ENCODE results near the gene TRMU. TPM values are rescaled to one million over a fixed set of nuclear protein-coding genes. Genes with fewer than 3 reads are reported as not detected.

The TRMU gene
- total RNA-seq, 1 experiment from 2014 or later = 48.8 TPM

GRCh38 chr22:46361826-46362202 lies 26.3 kb downstream of the TRMU start:
- in situ Hi-C loops (cut with HindIII; ENCODE audit: low pct_unique_long_range_greater_than_20kb, low sequenced_read_pairs) = no loop called here
- intact Hi-C loops (cut with micrococcal nuclease; ENCODE audit: unreplicated experiment) = no loop called here
- H3K4me1 ChIP-seq (ENCODE audit: control insufficient read depth, insufficient read depth, low read length) = no peaks in the 10 kb centered on the region
- H3K27ac ChIP-seq (ENCODE audit: low read length) = no peak overlapping the region
- ChIA-PET CTCF (interaction anchor here (0.6 kb wide), 1 partner anchor 12 kb away, joined by 9 read pairs; no protein-coding TSS in a partner anchor), POLR2A (no interaction called here)
- TF ChIP-seq POLR2AphosphoS5 (IDR thresholded peaks at IDR 0.05; ENCODE audit: low read depth, low read length) (no peak), SIN3A (IDR thresholded peaks at IDR 0.05; ENCODE audit: borderline replicate concordance, insufficient read depth, low read depth, low read length) (no peak), CTCF (IDR thresholded peaks at IDR 0.05) (no peak), TCF7L2 (IDR thresholded peaks at IDR 0.05; ENCODE audit: low read depth, low read length) (no peak)
- TF ChIP-seq, protein P1, sequence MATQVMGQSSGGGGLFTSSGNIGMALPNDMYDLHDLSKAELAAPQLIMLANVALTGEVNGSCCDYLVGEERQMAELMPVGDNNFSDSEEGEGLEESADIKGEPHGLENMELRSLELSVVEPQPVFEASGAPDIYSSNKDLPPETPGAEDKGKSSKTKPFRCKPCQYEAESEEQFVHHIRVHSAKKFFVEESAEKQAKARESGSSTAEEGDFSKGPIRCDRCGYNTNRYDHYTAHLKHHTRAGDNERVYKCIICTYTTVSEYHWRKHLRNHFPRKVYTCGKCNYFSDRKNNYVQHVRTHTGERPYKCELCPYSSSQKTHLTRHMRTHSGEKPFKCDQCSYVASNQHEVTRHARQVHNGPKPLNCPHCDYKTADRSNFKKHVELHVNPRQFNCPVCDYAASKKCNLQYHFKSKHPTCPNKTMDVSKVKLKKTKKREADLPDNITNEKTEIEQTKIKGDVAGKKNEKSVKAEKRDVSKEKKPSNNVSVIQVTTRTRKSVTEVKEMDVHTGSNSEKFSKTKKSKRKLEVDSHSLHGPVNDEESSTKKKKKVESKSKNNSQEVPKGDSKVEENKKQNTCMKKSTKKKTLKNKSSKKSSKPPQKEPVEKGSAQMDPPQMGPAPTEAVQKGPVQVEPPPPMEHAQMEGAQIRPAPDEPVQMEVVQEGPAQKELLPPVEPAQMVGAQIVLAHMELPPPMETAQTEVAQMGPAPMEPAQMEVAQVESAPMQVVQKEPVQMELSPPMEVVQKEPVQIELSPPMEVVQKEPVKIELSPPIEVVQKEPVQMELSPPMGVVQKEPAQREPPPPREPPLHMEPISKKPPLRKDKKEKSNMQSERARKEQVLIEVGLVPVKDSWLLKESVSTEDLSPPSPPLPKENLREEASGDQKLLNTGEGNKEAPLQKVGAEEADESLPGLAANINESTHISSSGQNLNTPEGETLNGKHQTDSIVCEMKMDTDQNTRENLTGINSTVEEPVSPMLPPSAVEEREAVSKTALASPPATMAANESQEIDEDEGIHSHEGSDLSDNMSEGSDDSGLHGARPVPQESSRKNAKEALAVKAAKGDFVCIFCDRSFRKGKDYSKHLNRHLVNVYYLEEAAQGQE (IDR thresholded peaks at IDR 0.05; ENCODE audit: insufficient read depth in 1 of 2, low read depth in 2 of 2, low read length in 1 of 2) = no peak
- no peak for ATAC-seq
- DNase-seq (ENCODE audit: low read depth, low spot score) = no peak
- BruUV-seq (replicated peaks) = no TSS peak
- no peaks in the 10 kb centered on the region for H3K36me3 ChIP-seq (ENCODE audit: control insufficient read depth, insufficient read depth, low read length)
- H3K27me3 ChIP-seq (ENCODE audit: control insufficient read depth, insufficient read depth, low read length) = no peaks in the 10 kb centered on the region
- H3K9me3 ChIP-seq (ENCODE audit: control insufficient read depth, insufficient read depth, low read depth, low read length) = no peaks in the 10 kb centered on the region
- no peak overlapping the region for H3K4me3 ChIP-seq (ENCODE audit: low read depth in 2 of 2, low read length in 2 of 2)

DNA sequence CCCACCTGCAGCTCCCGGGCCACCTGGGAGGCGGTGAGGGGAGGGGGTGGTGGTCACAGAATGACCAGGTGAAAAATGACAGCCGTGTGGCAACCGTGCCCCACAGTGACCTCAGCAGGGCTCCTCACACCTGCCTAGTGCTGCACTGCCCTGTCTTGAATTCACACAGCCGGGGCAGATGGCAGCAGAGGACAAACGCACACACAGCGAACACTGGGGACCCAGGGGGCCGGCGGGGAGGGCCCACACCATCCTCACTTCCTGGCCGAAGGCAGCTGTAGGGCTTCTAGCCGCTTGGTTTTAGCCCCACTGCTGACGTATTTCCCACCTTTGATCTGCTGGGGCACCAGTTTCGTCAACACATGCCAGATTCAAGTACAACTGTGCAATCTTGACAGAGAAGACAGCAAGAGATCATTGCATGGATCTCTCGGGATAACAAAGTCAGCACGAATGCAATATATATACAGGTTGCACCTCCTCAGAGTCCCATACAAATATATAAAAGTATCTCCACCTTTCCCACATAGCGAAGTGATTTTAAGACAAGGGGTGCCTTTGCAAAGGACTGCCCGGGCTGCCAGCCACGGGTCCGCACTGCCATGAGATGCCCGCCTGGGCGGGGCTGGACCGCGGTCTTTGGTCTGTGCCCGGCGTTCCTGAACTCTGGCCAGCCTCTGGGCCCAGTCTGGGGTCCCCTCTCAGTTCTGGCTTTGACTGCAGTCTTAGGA lies 26.9 kb downstream of the TRMU start:
- DNase-seq (ENCODE audit: low read depth, low spot score) (no peak), ATAC-seq (no peak)
- Histone ChIP-seq H3K36me3 (ENCODE audit: control insufficient read depth, insufficient read depth, low read length) (no peaks in the 10 kb centered on the region), H3K4me3 (ENCODE audit: low read depth in 2 of 2, low read length in 2 of 2) (no peak overlapping the region), H3K9me3 (ENCODE audit: control insufficient read depth, insufficient read depth, low read depth, low read length) (no peaks in the 10 kb centered on the region), H3K27me3 (ENCODE audit: control insufficient read depth, insufficient read depth, low read length) (no peaks in the 10 kb centered on the region), H3K4me1 (ENCODE audit: control insufficient read depth, insufficient read depth, low read length) (no peaks in the 10 kb centered on the region), H3K27ac (ENCODE audit: low read length) (no peak overlapping the region)
- TF ChIP-seq, protein P1 (IDR thresholded peaks at IDR 0.05; ENCODE audit: insufficient read depth in 1 of 2, low read depth in 2 of 2, low read length in 1 of 2) = no peak
- TF ChIP-seq SIN3A (IDR thresholded peaks at IDR 0.05; ENCODE audit: borderline replicate concordance, insufficient read depth, low read depth, low read length) = no peak
- no peak for TF ChIP-seq POLR2AphosphoS5 (IDR thresholded peaks at IDR 0.05; ENCODE audit: low read depth, low read length)
- TF ChIP-seq TCF7L2 (IDR thresholded peaks at IDR 0.05; ENCODE audit: low read depth, low read length) = no peak
- no peak for TF ChIP-seq CTCF (IDR thresholded peaks at IDR 0.05)
- no TSS peak for BruUV-seq (replicated peaks)
- POLR2A ChIA-PET = no interaction called here
- in situ Hi-C loops (cut with HindIII; ENCODE audit: low pct_unique_long_range_greater_than_20kb, low sequenced_read_pairs) (no loop called here), intact Hi-C loops (cut with micrococcal nuclease; ENCODE audit: unreplicated experiment) (no loop called here)
- CTCF ChIA-PET = interaction anchor here (0.6 kb wide), 1 partner anchor 12 kb away, joined by 9 read pairs; no protein-coding TSS in a partner anchor
